ENCODE results near the gene SCARF2. TPM values are rescaled to one million over a fixed set of nuclear protein-coding genes. Genes with fewer than 3 reads are reported as not detected.

Gene SCARF2
- total RNA-seq, 1 experiment from 2014 or later: 26.3 TPM

- Mint-ChIP-seq H3K4me1 (no peaks in the 10 kb centered on the region), H3K27ac (peak overlapping the region; percentile 39), H3K27me3 (ENCODE audit: low read depth) (no peaks in the 10 kb centered on the region; the same call in 1 of the 2 replicates), H3K4me3 (no peak overlapping the region), H3K9me3 (no peaks in the 10 kb centered on the region), H3K36me3 (peaks cover 43% of the 10 kb centered on the region)
- no peak for DNase-seq (ENCODE audit: low spot score)
- CTCF ChIA-PET: interaction anchor here (1.0 to 5.1 kb wide), 2 partner anchors 13 kb away, joined by 4 to 25 read pairs; no protein-coding TSS in a partner anchor
- POLR2A ChIA-PET: no interaction called here
- TF ChIP-seq KAT7 (CRISPR knock-in tag; IDR thresholded peaks at IDR 0.05; ENCODE audit: borderline replicate concordance) (no peak), ZNF512 (CRISPR knock-in tag; IDR thresholded peaks at IDR 0.05; ENCODE audit: borderline replicate concordance) (no peak), GABPB1 (CRISPR knock-in tag; IDR thresholded peaks at IDR 0.05) (no peak), EMX1 (CRISPR knock-in tag; IDR thresholded peaks at IDR 0.05) (no peak), CREM (CRISPR knock-in tag; IDR thresholded peaks at IDR 0.05) (no peak), JAZF1 (CRISPR knock-in tag; IDR thresholded peaks at IDR 0.05) (no peak), USF2 (CRISPR knock-in tag; IDR thresholded peaks at IDR 0.05) (no peak), SOX15 (CRISPR knock-in tag; IDR thresholded peaks at IDR 0.05) (no peak), HMGXB4 (CRISPR knock-in tag; IDR thresholded peaks at IDR 0.05) (no peak), MLX (CRISPR knock-in tag; IDR thresholded peaks at IDR 0.05) (no peak), SP1 (CRISPR knock-in tag; conservative IDR thresholded peaks at IDR 0.05) (no peak), FOXP4 (CRISPR knock-in tag; IDR thresholded peaks at IDR 0.05) (no peak), ESRRA (CRISPR knock-in tag; IDR thresholded peaks at IDR 0.05; ENCODE audit: borderline replicate concordance) (no peak), SMAD3 (CRISPR knock-in tag; IDR thresholded peaks at IDR 0.05; ENCODE audit: borderline replicate concordance) (no peak)
- ATAC-seq: no peak
Observed at GRCh38 chr22:20405291-20405930, 32.2 kb downstream of the SCARF2 start.

- H3K36me3 Mint-ChIP-seq: peaks cover 45% of the 10 kb centered on the region
- ChIA-PET CTCF (interaction anchor here (1.0 kb wide), 1 partner anchor 13 kb away, joined by 4 read pairs; no protein-coding TSS in a partner anchor), POLR2A (interaction anchor here (0.6 to 1.0 kb wide), 2 partner anchors 13 to 79 kb away, joined by 3 to 5 read pairs; no protein-coding TSS in a partner anchor)
- H3K27ac Mint-ChIP-seq: peak overlapping the region; percentile 39
- no peak for DNase-seq (ENCODE audit: low spot score)
- no peak for ATAC-seq
- no peaks in the 10 kb centered on the region for H3K4me1 Mint-ChIP-seq
- TF ChIP-seq ZNF671 (CRISPR knock-in tag; IDR thresholded peaks at IDR 0.05) (no peak), ZNF232 (CRISPR knock-in tag; IDR thresholded peaks at IDR 0.05) (no peak), TP53 (CRISPR knock-in tag; IDR thresholded peaks at IDR 0.05) (no peak), GABPB1 (CRISPR knock-in tag; IDR thresholded peaks at IDR 0.05) (no peak), TCF7 (CRISPR knock-in tag; IDR thresholded peaks at IDR 0.05; ENCODE audit: low read depth) (no peak), ATF6 (CRISPR knock-in tag; IDR thresholded peaks at IDR 0.05) (no peak), FOXP1 (CRISPR knock-in tag; IDR thresholded peaks at IDR 0.05; ENCODE audit: borderline replicate concordance) (no peak), TEAD1 (CRISPR knock-in tag; IDR thresholded peaks at IDR 0.05) (no peak), NFE2L1 (CRISPR knock-in tag; IDR thresholded peaks at IDR 0.05) (no peak)
- no peak overlapping the region for H3K4me3 Mint-ChIP-seq
- H3K9me3 Mint-ChIP-seq: no peaks in the 10 kb centered on the region
- H3K27me3 Mint-ChIP-seq (ENCODE audit: low read depth): no peaks in the 10 kb centered on the region; the same call in 1 of the 2 replicates
Observed at GRCh38 chr22:20404881-20405280, 32.7 kb downstream of the SCARF2 start.

Measured in WTC11 (cell line).